GM21367 (cell line): Measurements from ENCODE around the gene POLN.

ENCODE experiments used
- ATAC-seq: cut with Tn5 transposase; IDR thresholded peaks from one replicate; pipeline ENCODE4 v1.9.1; 2021; ENCODE audit not compliant: unreplicated experiment

Gene POLN

GRCh38 chr4:2062168-2062807, 179.6 kb downstream of the POLN start:
- no peak for ATAC-seq

DNA sequence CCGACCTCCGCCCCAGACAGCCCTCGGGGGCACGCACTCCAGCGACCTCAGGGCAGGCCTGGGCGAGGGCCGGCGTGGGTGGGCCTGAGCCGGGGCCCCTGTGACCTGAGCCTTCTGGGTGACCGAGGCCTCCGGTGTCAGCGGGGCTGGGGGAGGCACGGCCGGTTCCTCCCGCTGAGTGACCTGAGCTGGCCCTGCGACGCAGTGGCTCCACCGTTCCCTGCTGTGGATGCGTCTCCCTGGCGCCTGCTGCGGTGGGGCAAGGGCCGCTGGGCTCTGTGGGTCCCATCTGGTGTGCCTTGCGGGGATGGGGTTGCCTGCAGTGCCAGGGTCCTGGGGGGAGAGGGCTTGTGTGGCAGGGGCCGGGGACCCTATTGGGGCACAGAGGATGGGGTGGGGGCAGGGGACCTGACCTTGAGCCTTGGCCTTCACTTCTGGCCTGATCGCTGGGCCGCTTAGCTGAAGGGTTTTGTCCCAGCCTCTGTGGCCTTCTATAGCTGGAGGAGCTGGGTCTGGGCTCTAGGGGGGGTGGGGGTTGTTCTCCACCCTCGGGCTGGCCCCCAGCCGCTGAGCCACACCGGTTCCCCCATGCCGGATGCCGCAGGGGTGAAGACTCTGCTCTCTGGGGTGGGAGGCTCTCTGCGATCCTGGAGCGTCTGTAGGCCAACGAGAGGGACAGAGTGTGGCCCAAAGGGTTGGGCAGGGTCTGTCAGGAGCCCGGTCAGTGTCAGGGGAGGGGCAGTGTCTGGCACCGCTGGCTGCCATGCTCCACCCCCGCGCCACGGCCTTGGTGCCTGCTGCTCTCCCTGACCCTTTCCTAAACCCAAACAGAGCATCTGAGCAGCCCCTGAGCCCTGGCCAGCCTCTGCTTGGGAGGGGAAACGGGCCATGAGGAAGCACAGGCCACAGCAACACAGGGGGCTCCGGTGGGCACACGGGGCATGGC, 180.5 kb downstream of the POLN start:
- no peak for ATAC-seq

- ATAC-seq, result no peak
Measured at GRCh38 chr4:2060611-2061185, 181.2 kb downstream of the POLN start.

GRCh38 chr4:2059726-2060602, 182.0 kb downstream of the POLN start:
- ATAC-seq, result no peak

DNA sequence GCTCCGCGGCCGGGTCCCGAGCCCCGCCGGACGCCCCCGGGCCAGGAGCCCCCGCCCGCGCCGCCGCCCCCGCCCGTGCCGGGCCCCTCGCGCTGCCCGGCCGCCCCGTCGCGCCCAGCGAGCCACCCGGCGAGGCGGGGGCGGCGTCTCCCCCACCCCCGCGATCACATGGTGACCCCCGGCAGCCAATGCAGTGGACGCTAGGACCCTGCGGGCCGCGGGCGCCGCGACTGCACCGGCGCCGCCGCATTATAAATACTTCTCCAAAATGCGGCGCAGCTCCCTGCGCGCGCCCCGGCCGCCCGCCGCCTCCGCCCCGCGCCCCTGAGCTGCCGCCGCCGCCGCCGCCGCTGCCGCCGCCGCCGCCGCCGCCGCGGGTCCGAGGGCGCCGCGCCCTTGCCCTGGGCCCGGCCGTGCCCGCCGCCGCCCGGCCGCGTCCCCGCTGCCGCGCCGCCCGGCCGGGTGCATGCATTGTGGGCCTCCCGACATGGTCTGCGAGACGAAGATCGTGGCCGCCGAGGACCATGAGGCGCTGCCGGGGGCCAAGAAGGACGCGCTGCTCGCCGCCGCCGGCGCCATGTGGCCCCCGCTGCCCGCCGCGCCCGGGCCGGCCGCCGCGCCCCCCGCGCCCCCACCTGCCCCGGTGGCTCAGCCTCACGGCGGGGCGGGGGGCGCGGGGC, 182.7 kb downstream of the POLN start, which contains the start of gene NAT8L:
Gene NAT8L (plus strand): TSS at position 282 of the 680 bp plus-strand sequence. CDS start 185 bp downstream, at position 467.
- no peak for ATAC-seq

- ATAC-seq, result no peak
Measured at GRCh38 chr4:2058264-2059045, 183.5 kb downstream of the POLN start.

DNA sequence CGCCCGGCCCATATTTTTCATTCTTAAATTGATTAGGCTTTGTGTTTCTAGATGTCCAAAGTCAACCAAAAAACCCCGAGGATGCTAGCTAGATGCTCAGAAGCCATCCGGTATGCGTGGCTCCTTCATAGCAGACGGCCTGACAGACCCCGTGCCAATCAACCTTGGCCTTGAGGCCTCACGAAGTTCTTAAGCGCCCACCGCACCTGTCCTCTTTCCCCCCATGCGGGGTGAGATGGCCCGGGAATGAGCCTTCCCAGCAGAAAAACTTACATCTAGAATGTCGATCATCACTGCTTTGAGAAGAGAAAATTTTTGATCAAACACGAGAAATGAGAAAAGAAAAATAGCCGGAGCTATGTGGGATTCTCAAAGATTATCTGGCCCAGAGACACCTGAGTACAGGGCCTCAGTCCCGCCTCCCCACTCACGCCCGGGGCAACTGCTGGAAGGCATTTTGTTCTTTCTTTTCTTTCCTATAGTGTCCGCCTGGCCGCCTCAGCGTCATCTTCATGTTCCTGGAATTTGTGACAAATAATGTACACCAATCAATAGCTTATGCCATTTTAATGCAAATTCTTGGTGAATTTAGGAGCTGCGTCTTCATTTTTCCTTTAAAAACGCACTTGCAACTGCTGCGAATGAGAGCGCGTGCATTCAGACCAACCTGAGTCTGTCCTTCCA, 184.4 kb downstream of the POLN start:
- no peak for ATAC-seq

- ATAC-seq, result no peak
Measured at GRCh38 chr4:2054217-2054616, 187.7 kb downstream of the POLN start.

DNA sequence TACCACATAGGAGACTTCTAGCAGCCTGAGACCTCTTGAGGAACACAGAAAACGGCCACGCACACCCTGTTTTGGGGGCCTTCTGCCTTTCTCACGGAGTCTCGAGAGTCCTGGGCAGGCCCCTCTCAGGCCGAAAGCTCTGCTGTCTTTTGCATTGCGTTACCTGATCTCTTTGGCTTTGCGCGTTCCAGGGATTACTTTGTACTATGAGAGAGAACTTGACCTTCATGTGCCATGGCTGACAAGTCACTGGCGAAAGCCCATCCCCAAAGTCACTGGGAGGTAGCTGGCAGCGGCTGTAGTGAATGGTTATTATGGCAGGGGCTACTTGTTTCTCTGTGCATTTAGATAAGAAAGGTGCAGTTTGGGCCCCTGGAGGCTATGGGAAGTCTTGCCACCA, 190.8 kb downstream of the POLN start:
- no peak for ATAC-seq

- ATAC-seq, result no peak
Measured at GRCh38 chr4:2049811-2050210, 192.1 kb downstream of the POLN start.

DNA sequence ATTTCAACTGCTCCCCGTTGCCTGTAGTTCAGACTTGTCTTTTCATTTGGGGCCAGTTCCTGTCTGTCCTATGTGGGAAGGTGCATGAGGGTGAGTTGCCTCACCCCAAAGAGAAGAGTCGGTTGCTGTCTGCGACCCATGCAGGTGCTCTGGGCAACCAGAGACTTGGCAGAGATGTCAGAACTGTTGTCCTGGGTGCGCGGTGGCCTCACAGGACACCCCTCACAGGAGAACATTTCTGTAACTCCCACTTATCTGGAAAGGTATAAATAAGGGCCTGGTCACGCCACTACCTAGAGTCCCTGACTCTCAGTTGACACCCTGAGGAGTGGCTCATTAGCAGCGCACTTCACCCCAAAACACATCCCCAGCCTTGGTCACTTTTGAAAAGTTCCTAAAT, 192.5 kb downstream of the POLN start:
- ATAC-seq, result no peak

DNA sequence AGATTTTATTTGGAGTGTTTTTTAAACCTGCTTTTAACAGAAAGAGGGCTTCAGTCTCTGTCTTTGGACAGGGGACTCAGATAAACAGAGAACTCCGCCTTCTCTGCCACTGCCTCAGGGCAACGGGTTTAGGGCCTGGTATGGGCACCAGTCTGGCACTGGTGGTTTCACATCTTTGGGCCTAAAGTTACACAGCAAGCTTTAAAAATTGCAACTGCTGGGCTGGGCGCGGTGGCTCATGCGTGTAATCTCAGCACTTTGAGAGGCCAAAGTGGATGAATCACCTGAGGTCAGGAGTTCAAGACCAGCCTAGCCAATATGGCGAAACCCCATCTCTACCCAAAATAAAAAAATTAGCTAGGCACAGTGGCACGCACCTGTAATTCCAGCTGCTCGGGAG, 193.1 kb downstream of the POLN start:
- no peak for ATAC-seq

DNA sequence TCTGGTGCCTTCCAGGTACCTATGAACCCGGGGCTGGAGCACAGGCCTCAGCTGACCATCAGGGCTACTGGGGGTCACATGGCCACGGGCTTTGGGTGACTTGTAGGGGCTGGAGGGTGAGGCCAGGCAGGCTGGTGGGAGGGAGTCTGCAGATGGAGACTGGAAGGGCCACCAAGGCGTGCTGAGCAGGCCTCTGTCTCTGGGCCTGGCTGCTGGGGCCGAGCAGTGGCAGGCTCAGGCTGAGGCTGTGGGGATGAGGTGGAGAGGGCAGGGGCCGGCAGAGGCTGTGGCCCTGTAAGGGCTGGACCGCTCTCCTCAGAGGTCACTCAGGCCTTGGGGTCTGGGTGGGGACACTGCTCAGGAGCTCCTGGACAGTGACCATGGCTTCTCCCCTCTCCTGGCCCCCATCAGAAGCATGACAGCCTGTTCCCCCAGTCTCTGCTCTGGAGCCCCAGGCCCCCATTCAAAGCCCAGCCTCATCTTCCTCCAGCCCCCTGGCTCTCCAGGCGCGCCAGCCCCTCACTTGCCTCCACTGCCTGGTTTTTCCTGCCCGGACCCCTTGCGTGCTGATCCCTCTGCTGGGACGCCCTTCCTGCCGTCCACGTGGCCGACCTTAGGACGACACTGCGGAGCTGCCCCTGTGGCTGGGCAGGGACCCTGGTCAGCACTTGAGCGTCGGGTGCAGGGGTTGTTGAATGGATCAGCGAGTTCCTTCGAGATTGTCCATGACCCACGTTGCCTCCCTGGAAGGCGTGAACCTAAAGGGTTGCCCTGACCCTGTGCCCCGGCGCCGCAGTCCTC, 193.9 kb downstream of the POLN start:
- no peak for ATAC-seq

DNA sequence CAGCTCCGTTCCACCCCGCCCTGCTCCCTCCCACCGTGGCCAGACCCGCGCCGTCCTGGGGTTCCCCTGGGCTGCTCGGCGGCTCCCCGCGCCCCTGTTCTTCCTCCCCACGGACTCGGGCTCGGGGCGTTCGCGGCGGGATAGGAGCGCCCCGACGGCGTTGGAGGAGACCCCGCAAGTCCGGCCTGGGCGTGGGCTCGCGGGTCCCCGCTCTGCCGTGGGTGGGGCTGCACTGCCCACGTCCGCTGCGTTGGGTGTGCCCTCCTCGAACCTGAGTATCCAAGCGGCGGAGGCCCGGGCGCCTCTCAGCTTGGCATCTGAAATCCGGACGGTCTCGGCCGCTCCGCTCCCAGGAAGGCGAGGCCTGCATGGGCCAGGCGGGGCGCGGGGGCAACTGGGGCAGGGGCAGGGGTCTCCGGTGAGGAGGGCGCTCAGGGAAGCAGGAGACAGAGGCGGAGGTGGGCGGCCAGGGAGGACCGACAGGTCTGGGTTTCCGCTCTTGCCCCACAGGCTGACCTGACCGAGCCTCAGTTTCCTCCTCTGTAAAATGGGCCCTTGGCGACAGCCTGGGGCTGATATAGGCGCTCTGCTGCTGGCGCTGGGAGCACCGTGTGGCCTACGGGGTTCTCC, 194.8 kb downstream of the POLN start:
- ATAC-seq, result no peak

- ATAC-seq, result no peak
Measured at GRCh38 chr4:2046031-2046961, 195.6 kb downstream of the POLN start.

DNA sequence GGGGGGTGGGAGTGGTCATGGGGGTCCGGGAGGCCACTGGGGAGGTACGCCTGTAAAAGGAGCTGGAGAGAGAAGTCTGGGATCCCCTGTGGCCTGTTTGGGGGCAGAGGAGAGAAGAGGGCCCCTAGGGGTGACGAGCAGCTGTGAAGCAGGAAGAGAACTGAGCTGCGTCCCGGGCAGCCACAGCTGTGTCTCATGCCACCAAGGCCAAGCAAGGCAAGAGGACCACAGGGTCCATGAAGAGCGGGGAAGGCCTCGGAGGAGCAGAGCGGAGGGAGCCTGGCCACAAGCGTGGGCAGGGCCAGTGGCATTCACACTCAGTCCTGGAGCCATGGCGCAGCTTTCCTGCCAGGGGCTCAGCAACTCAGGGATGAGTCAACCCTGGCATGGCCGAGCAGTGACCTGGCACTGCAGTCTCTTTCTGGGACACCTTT, 196.4 kb downstream of the POLN start:
- ATAC-seq, result no peak
